Heart right ventricle (tissue), 16 donors: ENCODE data around the gene THAP10. TPM values are rescaled to one million over a fixed set of nuclear protein-coding genes. Genes with fewer than 3 reads are reported as not detected.
"Not testable (repeated sequence)": the region's sequence is repeated elsewhere in the genome, so short reads cannot be mapped to it uniquely, and the experiment has no call there.

Experiments
- ATAC-seq, 8 donors: fragments of 200-7000 bp; cut with Tn5 transposase; one replicate each; pipeline ENCODE4 v1.9.1; 2020; ENCODE audit warnings: mild to moderate bottlenecking in 8 of 8, moderate library complexity in 8 of 8, moderate number of reproducible peaks in 1 of 8
- DNase-seq, 2 donors: peaks; one replicate each; pipeline ENCODE4 v3.0.0-alpha.2; 2020
- H3K27ac ChIP-seq, 10 donors: fragments of 200-600 bp; sonication (generic) in 2 of 10; one replicate each; pipeline versions ENCODE4 v1.5.0 to v1.8.0; 2020 to 2022; ENCODE audit warnings: mild to moderate bottlenecking in 3 of 10
- H3K27me3 ChIP-seq, 7 donors: fragments of 200-600 bp; one replicate each; pipeline ENCODE4 v1.8.0; 2021 to 2022; ENCODE audit warnings: mild to moderate bottlenecking in 2 of 7
- H3K36me3 ChIP-seq, 9 donors: fragments of 200-600 bp; sonication (generic) in 1 of 9; one replicate each; pipeline versions ENCODE4 v1.5.0 to v1.8.0; 2020 to 2022; ENCODE audit warnings: mild to moderate bottlenecking in 2 of 9
- H3K4me1 ChIP-seq, 9 donors: fragments of 200-600 bp; sonication (generic) in 1 of 9; one replicate each; pipeline versions ENCODE4 v1.5.0 to v1.8.0; 2020 to 2022; ENCODE audit warnings: mild to moderate bottlenecking in 4 of 9
- H3K4me3 ChIP-seq, 10 donors: fragments of 200-600 bp; sonication (generic) in 2 of 10; one replicate each; pipeline versions ENCODE4 v1.5.0 to v1.8.0; 2020 to 2022; ENCODE audit warnings: mild to moderate bottlenecking in 7 of 10, moderate library complexity in 2 of 10
- H3K9me3 ChIP-seq, 11 donors: fragments of 200-600 bp in 10 of 11; sonication (generic) in 2 of 11; one replicate each; pipeline versions ENCODE4 v1.5.0 to v1.8.0; 2013 to 2022; ENCODE audit warnings: mild to moderate bottlenecking in 2 of 11, control low read depth in 1 of 11, moderate library complexity in 1 of 11
- WGBS, 2 donors: extraction: QIAGEN DNeasy Blood & Tissue Kit; methylation state at CpG; one replicate each; pipeline ENCODE4 v1.1.7; 2013; ENCODE audit warnings: inconsistent platforms in 1 of 2; 5-methylcytosine and 5-hydroxymethylcytosine counted together
- intact Hi-C, 10 donors: fragments of 100-400 bp; cut with DNase I; formaldehyde crosslinking; loops; one replicate each; pipeline versions ENCODE4 v1.11.1 to v1.14.2; 2022
- polyA plus RNA-seq, 2 donors: library from polyadenylated mRNA; stranded (reverse); fragments of 200-250 nt; gene quantifications; one replicate each; pipeline ENCODE4 v1.2.3, GENCODE V29; 2013
- total RNA-seq, 10 donors: library from RNA; stranded (reverse); fragmentation: NEBNext Ultra II Directional in 3 of 10; extraction: Animal tissue kit (Norgen Biotek cat#: 25700) in 3 of 10; gene quantifications; one replicate each; pipeline versions ENCODE4 v1.2.1 to v1.2.4, GENCODE V29; 2021 to 2023
- TF ChIP-seq, protein P1 (sequence below), 9 donors: fragments of 200-600 bp; sonication (generic) in 2 of 9; IDR thresholded peaks; one replicate each; pipeline versions ENCODE4 v1.5.0 to v1.8.0; 2021 to 2022; ENCODE audit warnings: antibody characterized with exemption in 9 of 9, mild to moderate bottlenecking in 5 of 9, moderate library complexity in 1 of 9
- donor health status: Arrhythmogenic right ventricular cardiomyopathy.
- donor health status: ischemic (EF 13 %, LVEDD 7.1; RV severe dilation, severe dysfunction).
- donor health status: healthy with polysubstance abuse.
- donor health status: DM: no; HTN: yes; CAD: no.
- donor health status: DM: no; HTN: no; CAD: no.
- donor health status: ischemic (EF 25% LVEDD 6.9; RV normal size, moderate dysfunction).
- donor health status: ischemic (EF 25% LVEDD 5.7; RV mildly dilated, moderate dysfunction).
- donor health status: healthy.
- donor health status: DM: yes; HTN: yes; CAD: no.
- donor health status: Ischemic cardiomyopathy.
- donor health status: ischemic (EF 35%, LVEDD 5.7; RV mildly dilated, moderate dysfunction).
- donor health status: nonischemic (EF 11% LVEDD 7.7; RV severe dilation, severe dysfunction).
- donor health status: DM: yes; HTN: yes; CAD: no.
- donor health status: PGD.
- donor health status: ischemic (EF 29% LVEDD 5.4; RV normal size, mild dysfunction).
- donor health status: nonischemic (EF 23%, LVEDD 6.1; RV moderate dilation, normal function).

The THAP10 gene
- total and polyA plus RNA-seq, 12 donors, result 1.2 to 7.0 (median 4.4) TPM

- no peaks in the 10 kb centered on the region for H3K36me3 ChIP-seq
- DNase-seq (no peak), ATAC-seq (no peak)
- intact Hi-C loops, result loop anchor here in 1 of 10 donors (5.0 kb wide), 1 partner anchor 180 kb away; no protein-coding TSS in a partner anchor
- WGBS, 2 donors, result 61 to 64% methylated on average over 2 of the region's 2 CpGs
- no peaks in the 10 kb centered on the region for H3K9me3 ChIP-seq
- peaks cover 0 to 9% (median 0%) of the 10 kb centered on the region in 9 donors for H3K4me1 ChIP-seq
- H3K4me3 ChIP-seq, result no peak overlapping the region
- H3K27ac ChIP-seq, result no peak overlapping the region
- TF ChIP-seq, protein P1, sequence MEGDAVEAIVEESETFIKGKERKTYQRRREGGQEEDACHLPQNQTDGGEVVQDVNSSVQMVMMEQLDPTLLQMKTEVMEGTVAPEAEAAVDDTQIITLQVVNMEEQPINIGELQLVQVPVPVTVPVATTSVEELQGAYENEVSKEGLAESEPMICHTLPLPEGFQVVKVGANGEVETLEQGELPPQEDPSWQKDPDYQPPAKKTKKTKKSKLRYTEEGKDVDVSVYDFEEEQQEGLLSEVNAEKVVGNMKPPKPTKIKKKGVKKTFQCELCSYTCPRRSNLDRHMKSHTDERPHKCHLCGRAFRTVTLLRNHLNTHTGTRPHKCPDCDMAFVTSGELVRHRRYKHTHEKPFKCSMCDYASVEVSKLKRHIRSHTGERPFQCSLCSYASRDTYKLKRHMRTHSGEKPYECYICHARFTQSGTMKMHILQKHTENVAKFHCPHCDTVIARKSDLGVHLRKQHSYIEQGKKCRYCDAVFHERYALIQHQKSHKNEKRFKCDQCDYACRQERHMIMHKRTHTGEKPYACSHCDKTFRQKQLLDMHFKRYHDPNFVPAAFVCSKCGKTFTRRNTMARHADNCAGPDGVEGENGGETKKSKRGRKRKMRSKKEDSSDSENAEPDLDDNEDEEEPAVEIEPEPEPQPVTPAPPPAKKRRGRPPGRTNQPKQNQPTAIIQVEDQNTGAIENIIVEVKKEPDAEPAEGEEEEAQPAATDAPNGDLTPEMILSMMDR (IDR thresholded peaks at IDR 0.05), result no peak
- no peaks in the 10 kb centered on the region for H3K27me3 ChIP-seq
Observed at GRCh38 chr15:70932397-70932796, 40.2 kb upstream of the THAP10 start.

- ATAC-seq, result no peak
- TF ChIP-seq, protein P1 (IDR thresholded peaks at IDR 0.05), result no peak
- intact Hi-C loops, result loop anchor here in 1 of 10 donors (5.0 kb wide), 1 partner anchor 180 kb away; no protein-coding TSS in a partner anchor
- no peak for DNase-seq
- Histone ChIP-seq H3K27me3 (no peaks in the 10 kb centered on the region), H3K9me3 (no peaks in the 10 kb centered on the region), H3K4me1 (peaks cover 0 to 9% (median 0%) of the 10 kb centered on the region in 9 donors), H3K4me3 (no peak overlapping the region), H3K27ac (no peak overlapping the region), H3K36me3 (no peaks in the 10 kb centered on the region)
Observed at GRCh38 chr15:70931821-70932220, 39.6 kb upstream of the THAP10 start.

DNA sequence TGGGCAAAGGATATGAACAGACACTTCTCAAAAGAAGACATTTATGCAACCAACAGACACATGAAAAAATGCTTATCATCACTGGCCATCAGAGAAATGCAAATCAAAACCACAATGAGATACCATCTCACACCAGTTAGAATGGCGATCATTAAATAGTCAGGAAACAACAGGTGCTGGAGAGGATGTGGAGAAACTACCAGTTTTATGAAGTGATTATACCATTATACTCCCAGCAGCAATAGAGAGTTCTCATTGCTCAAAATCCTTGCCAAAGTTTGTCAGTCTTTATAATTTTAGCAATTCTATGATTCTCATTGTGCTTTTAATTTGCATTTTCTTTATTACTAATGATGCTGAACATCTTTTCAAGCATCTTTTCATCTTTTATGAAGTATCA lies 34.7 kb upstream of the THAP10 start:
- not testable (repeated sequence) for ATAC-seq, H3K36me3 ChIP-seq, H3K27me3 ChIP-seq, H3K9me3 ChIP-seq, DNase-seq, H3K4me1 ChIP-seq, H3K27ac ChIP-seq, H3K4me3 ChIP-seq
- intact Hi-C loops, result loop anchor here in 1 of 10 donors (2.0 kb wide), 1 partner anchor 14 kb away; no protein-coding TSS in a partner anchor
- 66 to 94% methylated on average over 1 of the region's 1 CpG for WGBS, 2 donors

DNA sequence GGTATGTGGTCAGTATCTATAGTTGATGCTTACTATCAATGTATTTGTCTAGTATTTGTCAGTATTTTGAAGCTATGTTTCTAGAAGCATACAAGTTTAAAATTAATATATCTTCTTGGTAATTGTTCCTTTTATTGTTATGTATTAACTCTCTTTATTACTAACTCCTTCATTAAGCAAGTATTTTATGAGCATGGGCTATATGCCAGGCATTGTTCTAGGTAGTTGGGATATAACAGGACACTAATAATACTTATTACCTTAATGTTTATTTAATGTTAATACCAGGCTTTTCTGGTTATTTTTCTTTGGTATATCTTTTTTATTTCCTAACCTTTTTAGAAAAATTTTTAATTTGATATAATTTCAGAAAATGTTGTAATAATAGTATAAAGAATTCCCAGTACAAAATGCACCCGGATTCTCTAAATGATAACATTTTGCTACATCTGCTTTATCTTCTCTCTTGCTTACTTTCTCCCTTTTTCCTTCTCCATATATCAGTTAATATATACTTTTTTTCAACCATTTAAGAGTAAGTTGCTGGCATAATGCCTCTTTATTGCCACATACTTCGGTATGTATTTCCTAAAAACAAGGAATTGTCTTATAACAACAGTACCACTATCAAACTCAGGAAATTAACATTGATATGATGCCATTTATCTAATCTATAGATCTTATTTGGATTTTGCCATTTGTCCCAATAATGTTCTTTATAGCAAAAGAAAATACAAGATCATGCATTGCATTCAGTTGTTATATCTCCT lies 31.3 kb upstream of the THAP10 start:
- DNase-seq (no peak), ATAC-seq (no peak)
- intact Hi-C loops, result no loop called here
- Histone ChIP-seq H3K4me3 (no peak overlapping the region), H3K4me1 (peaks cover 0 to 3% (median 0%) of the 10 kb centered on the region in 9 donors), H3K27ac (no peak overlapping the region), H3K27me3 (no peaks in the 10 kb centered on the region), H3K9me3 (peaks cover 0 to 4% (median 0%) of the 10 kb centered on the region in 11 donors), H3K36me3 (no peaks in the 10 kb centered on the region)
- 78 to 88% methylated on average over 2 of the region's 2 CpGs for WGBS, 2 donors
- TF ChIP-seq, protein P1 (IDR thresholded peaks at IDR 0.05), result no peak

- intact Hi-C loops, result no loop called here
- DNase-seq (no peak), ATAC-seq (no peak)
- WGBS, 2 donors, result 98 to 99% methylated on average over 2 of the region's 2 CpGs
- TF ChIP-seq, protein P1 (IDR thresholded peaks at IDR 0.05), result no peak
- H3K27me3 ChIP-seq, result no peaks in the 10 kb centered on the region
- H3K4me3 ChIP-seq, result no peak overlapping the region
- no peaks in the 10 kb centered on the region for H3K36me3 ChIP-seq
- peaks cover 0 to 10% (median 0%) of the 10 kb centered on the region in 11 donors for H3K9me3 ChIP-seq
- peaks cover 0 to 3% (median 0%) of the 10 kb centered on the region in 9 donors for H3K4me1 ChIP-seq
- H3K27ac ChIP-seq, result no peak overlapping the region
Observed at GRCh38 chr15:70922119-70922518, 29.9 kb upstream of the THAP10 start.
